Hematopoietic multipotent progenitor cell treated with erythropoietin and hydrocortisone succinate and interleukin-3 and kit ligand, for 15 days (in vitro differentiated cells): ENCODE results near the gene FIS1.
"Not testable (repeated sequence)": the region's sequence is repeated elsewhere in the genome, so short reads cannot be mapped to it uniquely, and the experiment has no call there.

Source experiments
- DNase-seq: peaks from one replicate; pipeline ENCODE4 v3.0.0-alpha.2; 2015; ENCODE audit warnings: low spot score

The FIS1 gene

GRCh38 chr7:101203740-101204738 lies 40.8 kb downstream of the FIS1 start:
- DNase-seq: not testable (repeated sequence)

GRCh38 chr7:101202603-101202918 lies 42.3 kb downstream of the FIS1 start:
- DNase-seq: no peak

- DNase-seq: no peak
Measured at GRCh38 chr7:101201695-101202602, 42.9 kb downstream of the FIS1 start.

- DNase-seq: no peak
Measured at GRCh38 chr7:101200862-101201599, 43.9 kb downstream of the FIS1 start, which contains the start of gene MOGAT3. TSS of gene MOGAT3 (minus strand) at chr7:101201036. CDS start at chr7:101200854, 182 bp downstream.

- no peak for DNase-seq
Measured at GRCh38 chr7:101200504-101200861, 44.4 kb downstream of the FIS1 start.

GRCh38 chr7:101199522-101199921 lies 45.4 kb downstream of the FIS1 start:
- DNase-seq: not testable (repeated sequence)

- no peak for DNase-seq
Measured at GRCh38 chr7:101198476-101198875, 46.4 kb downstream of the FIS1 start.

- DNase-seq: no peak
Measured at GRCh38 chr7:101197991-101198390, 46.9 kb downstream of the FIS1 start.

GRCh38 chr7:101195884-101196283 lies 49.0 kb downstream of the FIS1 start:
- DNase-seq: no peak
